GM23338 (cell line): ENCODE measurements around the gene RNF220. TPM values are rescaled to one million over a fixed set of nuclear protein-coding genes. Genes with fewer than 3 reads are reported as not detected.

ENCODE experiments used
- ATAC-seq: fragments of 200-7000 bp; cut with Tn5 transposase; 3 replicates; pipeline ENCODE4 v1.9.1; 2020
- DNase-seq: peaks from one replicate; pipeline ENCODE4 v3.0.0-alpha.2; 2015; ENCODE audit warnings: low spot score
- H2AFZ ChIP-seq: fragments of 200-600 bp; sonication (generic); 2 replicates; pipeline ENCODE4 v1.8.0; 2016; ENCODE audit warnings: antibody characterized with exemption, mild to moderate bottlenecking, moderate library complexity
- H3F3A ChIP-seq: fragments of 200-600 bp; sonication (generic); replicated peaks from 2 replicates; pipeline ENCODE4 v1.8.0; 2017; ENCODE audit warnings: antibody characterized with exemption, mixed run types, low read depth
- H3K27ac ChIP-seq: fragments of 200-600 bp; sonication (generic); 2 replicates; pipeline ENCODE4 v1.6.1; 2016; ENCODE audit warnings: low read depth
- H3K27me3 ChIP-seq: fragments of 200-600 bp; sonication (generic); 2 replicates; pipeline ENCODE4 v1.8.0; 2016; ENCODE audit warnings: mild to moderate bottlenecking, mixed run types, moderate library complexity; ENCODE audit not compliant: insufficient read depth
- H3K36me3 ChIP-seq: fragments of 200-600 bp; sonication (generic); 2 replicates; pipeline ENCODE4 v1.8.0; 2016; ENCODE audit warnings: mild to moderate bottlenecking; ENCODE audit not compliant: insufficient read depth
- H3K4me1 ChIP-seq: fragments of 200-600 bp; sonication (generic); 2 replicates; pipeline ENCODE4 v1.8.0; 2016; ENCODE audit warnings: mild to moderate bottlenecking, moderate library complexity; ENCODE audit not compliant: insufficient read depth
- H3K4me2 ChIP-seq: fragments of 200-600 bp; sonication (generic); 2 replicates; pipeline ENCODE4 v1.7.1; 2017; ENCODE audit warnings: mixed run types
- H3K4me3 ChIP-seq: fragments of 200-600 bp; sonication (generic); 2 replicates; pipeline ENCODE4 v1.6.1; 2016; ENCODE audit warnings: mixed run types
- H3K79me2 ChIP-seq: fragments of 200-600 bp; sonication (generic); replicated peaks from 2 replicates; pipeline ENCODE4 v1.8.0; 2017; ENCODE audit warnings: mild to moderate bottlenecking; ENCODE audit not compliant: insufficient read depth
- H3K9me2 ChIP-seq: fragments of 200-600 bp; sonication (generic); 2 replicates; pipeline ENCODE4 v1.8.0; 2017; ENCODE audit not compliant: insufficient read depth
- H4K20me1 ChIP-seq: fragments of 200-600 bp; sonication (generic); replicated peaks from 2 replicates; pipeline ENCODE4 v1.8.0; 2017; ENCODE audit warnings: mild to moderate bottlenecking; ENCODE audit not compliant: insufficient read depth
- H3K27ac Mint-ChIP-seq: 2 replicates; pipeline ENCODE4 v1.8.0; 2020; ENCODE audit warnings: inconsistent platforms, mild to moderate bottlenecking, moderate library complexity, mixed read lengths
- H3K27me3 Mint-ChIP-seq: 3 replicates; pipeline ENCODE4 v1.8.0; 2022; ENCODE audit warnings: low read depth, mild to moderate bottlenecking, moderate library complexity, mixed read lengths, inconsistent platforms; ENCODE audit not compliant: insufficient read depth, poor library complexity
- H3K36me3 Mint-ChIP-seq: 3 replicates; pipeline ENCODE4 v1.8.0; 2021; ENCODE audit warnings: low read depth, mild to moderate bottlenecking, inconsistent platforms, moderate library complexity, mixed read lengths
- H3K4me1 Mint-ChIP-seq: 3 replicates; pipeline ENCODE4 v1.8.0; 2020; ENCODE audit warnings: mild to moderate bottlenecking, inconsistent platforms, mixed read lengths
- H3K4me3 Mint-ChIP-seq: 3 replicates; pipeline ENCODE4 v1.8.0; 2021; ENCODE audit warnings: moderate library complexity, mild to moderate bottlenecking, inconsistent platforms, mixed read lengths
- H3K9me3 Mint-ChIP-seq: 3 replicates; pipeline ENCODE4 v1.8.0; 2020; ENCODE audit warnings: moderate library complexity, mild to moderate bottlenecking, inconsistent platforms, mixed read lengths
- ETS1 ChIP-seq: IDR thresholded peaks from 2 replicates; pipeline ENCODE4 v1.6.1; 2016; ENCODE audit warnings: antibody characterized with exemption
- EZH2 ChIP-seq: fragments of 200-600 bp; sonication (generic); IDR thresholded peaks from one replicate; pipeline ENCODE4 v1.8.0; 2017; ENCODE audit warnings: antibody characterized with exemption, mild to moderate bottlenecking, low read depth; ENCODE audit not compliant: unreplicated experiment
- EZH2phosphoT487 ChIP-seq: fragments of 200-600 bp; sonication (generic); IDR thresholded peaks from one replicate; pipeline ENCODE4 v1.8.1; 2018; ENCODE audit warnings: antibody characterized with exemption; ENCODE audit not compliant: unreplicated experiment
- NANOG ChIP-seq: IDR thresholded peaks from 2 replicates; pipeline ENCODE4 v1.6.1; 2016; ENCODE audit warnings: antibody characterized with exemption, borderline replicate concordance
- POLR2AphosphoS5 ChIP-seq: IDR thresholded peaks from 2 replicates; pipeline ENCODE4 v1.6.1; 2016; ENCODE audit warnings: antibody characterized with exemption, low read depth
- REST ChIP-seq: IDR thresholded peaks from one replicate; pipeline ENCODE4 v1.6.1; 2018; ENCODE audit warnings: antibody characterized with exemption; ENCODE audit not compliant: unreplicated experiment
- ZNF114 ChIP-seq: fragments of 250-450 bp; sonication (Bioruptor Pico); IDR thresholded peaks from 2 replicates; pipeline ENCODE4 v1.5.0; 2020; ENCODE audit warnings: mild to moderate bottlenecking, moderate library complexity
- ZNF331 ChIP-seq: fragments of 250-450 bp; sonication (Bioruptor Pico); IDR thresholded peaks from 2 replicates; pipeline ENCODE4 v1.5.0; 2020; ENCODE audit warnings: low read depth, mild to moderate bottlenecking, moderate library complexity
- ZNF462 ChIP-seq: fragments of 250-450 bp; sonication (Bioruptor Pico); IDR thresholded peaks from 2 replicates; pipeline ENCODE4 v1.5.0; 2020; ENCODE audit warnings: mild to moderate bottlenecking, moderate library complexity
- polyA plus RNA-seq: library from polyadenylated mRNA; unstranded; fragments of >200 nt; fragmentation: Nextera tagmentation; extraction: Ambion mirVana; gene quantifications from 2 replicates; pipeline ENCODE4 v1.2.1, GENCODE V29; 2016
- total RNA-seq: library from RNA; depleted of rRNA; stranded (reverse); fragments of >200 nt; shearing (Covaris generic); gene quantifications from 2 replicates; pipeline ENCODE4 v1.2.3, GENCODE V29; 2014

RNF220 gene
- total and polyA plus RNA-seq, 2 experiments from 2014 or later: 72.8 to 168 TPM

- Histone ChIP-seq H2AFZ (no peak overlapping the region), H3K4me1 (peaks cover 20% of the 10 kb centered on the region), H3F3A (no peaks in the 10 kb centered on the region), H3K9me2 (peaks cover 2% of the 10 kb centered on the region; the same call in 1 of the 2 replicates), H3K4me2 (no peak overlapping the region), H3K4me3 (no peak overlapping the region), H3K79me2 (no peaks in the 10 kb centered on the region), H3K36me3 (no peaks in the 10 kb centered on the region), H3K27ac (no peak overlapping the region), H3K27me3 (no peaks in the 10 kb centered on the region), H4K20me1 (no peaks in the 10 kb centered on the region; the same call in none of the 2 replicates)
- H3K9me3 Mint-ChIP-seq: no peaks in the 10 kb centered on the region
- no peak overlapping the region for H3K27ac Mint-ChIP-seq
- no peak for ATAC-seq
- H3K27me3 Mint-ChIP-seq: peaks cover 13% of the 10 kb centered on the region
- H3K4me1 Mint-ChIP-seq: peaks cover 18% of the 10 kb centered on the region
- H3K4me3 Mint-ChIP-seq: no peak overlapping the region
- no peak for DNase-seq
- H3K36me3 Mint-ChIP-seq: no peaks in the 10 kb centered on the region; the same call in 2 of the 3 replicates
- TF ChIP-seq REST (no peak), POLR2AphosphoS5 (no peak), EZH2 (no peak), ETS1 (no peak), EZH2phosphoT487 (no peak), ZNF462 (CRISPR knock-in tag) (no peak), ZNF114 (no peak), ZNF331 (CRISPR knock-in tag) (no peak), NANOG (no peak)
Observed at GRCh38 chr1:44605914-44606615, 201.0 kb downstream of the RNF220 start.
